GM20000 (cell line): ENCODE measurements around the gene PGLYRP3.

Experiments
- DNase-seq: peaks from one replicate; pipeline ENCODE4 v3.0.0; 2012; ENCODE audit warnings: low spot score
- CTCF ChIP-seq: IDR thresholded peaks from 2 replicates; pipeline ENCODE4 v1.5.1; 2012; ENCODE audit warnings: mild to moderate bottlenecking, control low read depth; ENCODE audit errors: extremely low read depth, missing control alignments

PGLYRP3 gene

DNA sequence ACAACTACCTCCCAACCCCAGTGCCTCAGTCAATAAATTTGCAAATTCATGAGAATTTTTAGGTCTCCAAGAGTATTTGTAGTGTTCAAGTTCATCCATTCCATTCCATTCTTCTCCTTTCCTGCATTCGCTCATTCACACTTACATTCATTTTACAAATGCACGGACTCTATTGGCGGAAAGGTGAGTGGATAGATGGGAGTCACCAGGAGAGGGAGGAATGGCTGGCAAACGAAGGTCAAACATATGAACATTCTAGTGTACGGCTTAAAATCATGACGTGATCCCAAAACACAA lies 50.7 kb downstream of the PGLYRP3 start:
- TF ChIP-seq CTCF = no peak
- no peak for DNase-seq

- DNase-seq = peak; percentile 51
- TF ChIP-seq CTCF = no peak
Observed at GRCh38 chr1:153261281-153262069, 51.3 kb downstream of the PGLYRP3 start.

- DNase-seq = peak; percentile 49
- TF ChIP-seq CTCF = no peak
Observed at GRCh38 chr1:153260585-153261280, 52.0 kb downstream of the PGLYRP3 start.

DNA sequence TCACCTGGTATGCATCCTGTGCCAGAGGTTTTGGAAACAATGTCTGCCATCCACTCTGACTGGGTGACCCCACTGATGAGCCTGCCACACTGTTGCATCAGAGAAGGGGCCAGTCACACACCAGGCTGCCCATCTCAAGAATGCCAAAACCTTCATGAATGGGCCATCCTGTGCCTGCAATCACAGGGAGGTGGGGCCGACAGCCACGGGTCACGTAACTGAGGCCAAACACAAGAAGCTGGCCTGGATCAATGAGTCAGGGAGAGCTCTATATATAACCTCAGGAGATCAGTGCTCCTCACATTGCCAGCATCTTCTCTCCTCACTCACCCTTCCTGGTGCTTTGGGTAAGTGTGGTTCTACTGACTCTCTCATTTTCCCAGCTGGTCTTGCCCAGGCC lies 53.4 kb downstream of the PGLYRP3 start, which contains the start of gene LORICRIN:
Gene LORICRIN (plus strand): TSS at position 301 of the 400 bp plus-strand sequence. CDS start 1,263 bp downstream, outside the sequence.
- no peak for DNase-seq

DNA sequence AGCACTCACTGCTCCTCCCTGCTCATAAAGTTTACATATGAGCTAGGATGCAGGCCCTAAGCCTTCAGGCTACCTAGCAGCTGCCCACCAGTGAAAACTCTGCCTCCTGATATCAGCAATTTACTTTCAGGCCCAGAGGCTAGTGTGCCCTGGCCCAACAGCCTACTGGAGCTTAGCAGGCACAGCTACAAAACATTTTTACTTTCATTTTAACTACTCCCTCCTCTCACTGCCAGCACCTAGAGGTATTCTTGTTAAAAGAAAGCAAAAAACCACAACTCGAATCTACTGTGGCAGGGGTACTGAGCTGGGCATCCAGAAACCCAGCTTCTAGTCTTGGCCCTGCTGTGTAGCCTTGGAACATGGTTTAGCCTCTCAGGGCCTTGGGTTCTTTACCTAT lies 59.1 kb downstream of the PGLYRP3 start:
- no peak for TF ChIP-seq CTCF

More for the DNA sequence above, 53.4 kb downstream of the PGLYRP3 start, which contains the start of gene LORICRIN:
- TF ChIP-seq CTCF = no peak

GRCh38 chr1:153253076-153253475 lies 59.7 kb downstream of the PGLYRP3 start:
- no peak for DNase-seq
- TF ChIP-seq CTCF = no peak

More for the DNA sequence above, 59.1 kb downstream of the PGLYRP3 start:
- no peak for DNase-seq

DNA sequence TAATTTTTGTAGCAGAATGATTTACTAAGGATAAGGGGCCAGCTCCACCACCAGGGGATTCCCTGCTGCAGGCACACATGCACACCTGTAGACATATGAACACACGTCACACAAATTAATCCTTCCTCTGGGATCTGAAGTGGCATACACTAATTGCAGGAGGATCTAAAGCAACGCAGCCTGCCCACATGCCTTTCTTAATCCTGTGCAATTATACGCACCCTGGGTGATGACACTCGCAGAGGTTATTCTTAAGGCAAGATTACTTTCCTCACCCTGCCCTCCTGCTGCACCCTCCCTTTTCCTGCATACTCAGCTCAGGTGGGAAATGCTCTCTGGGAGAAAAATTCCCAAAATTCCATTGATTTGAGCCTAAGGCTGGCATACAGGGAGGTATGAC lies 60.8 kb downstream of the PGLYRP3 start:
- TF ChIP-seq CTCF = no peak
- DNase-seq = no peak
